Amygdala (tissue), 56 donors: ENCODE data around the gene NSD2.
A peak's percentile ranks its signal among the peaks of the same experiment; 100 is the strongest.

Experiments used
- DNase-seq, 56 donors: peaks; one replicate each; lab custom pipeline; 2025; lab: John Stamatoyannopoulos, UW

Gene NSD2

GRCh38 chr4:1933700-1934099 lies 62.5 kb downstream of the NSD2 start:
- no peak for DNase-seq

- no peak for DNase-seq
These were observed 66.4 kb downstream of the NSD2 start for GRCh38 chr4:1937550-1937949.

GRCh38 chr4:1938027-1938426 lies 66.8 kb downstream of the NSD2 start:
- DNase-seq: no peak

- no peak for DNase-seq
These were observed 68.7 kb downstream of the NSD2 start for GRCh38 chr4:1939664-1940509.

GRCh38 chr4:1940566-1940965 lies 69.4 kb downstream of the NSD2 start:
- no peak for DNase-seq

- no peak for DNase-seq
These were observed 72.7 kb downstream of the NSD2 start for GRCh38 chr4:1943928-1944327.

- DNase-seq: peak in 9 of 56 donors; percentile 13 to 63 (median 27)
These were observed 74.1 kb downstream of the NSD2 start for GRCh38 chr4:1945124-1945895.

GRCh38 chr4:1945912-1946311 lies 74.7 kb downstream of the NSD2 start:
- no peak for DNase-seq

GRCh38 chr4:1948232-1948631 lies 77.0 kb downstream of the NSD2 start:
- no peak for DNase-seq

GRCh38 chr4:1948892-1949436 lies 77.8 kb downstream of the NSD2 start:
- no peak for DNase-seq

GRCh38 chr4:1950369-1950768 lies 79.2 kb downstream of the NSD2 start:
- DNase-seq: no peak

- DNase-seq: no peak
These were observed 81.0 kb downstream of the NSD2 start for GRCh38 chr4:1952058-1952700.

- DNase-seq: no peak
These were observed 81.5 kb downstream of the NSD2 start for GRCh38 chr4:1952719-1953118.

- no peak for DNase-seq
These were observed 82.1 kb downstream of the NSD2 start for GRCh38 chr4:1953335-1953734.

- no peak for DNase-seq
These were observed 85.4 kb downstream of the NSD2 start for GRCh38 chr4:1956631-1957030.

GRCh38 chr4:1958276-1959103 lies 87.3 kb downstream of the NSD2 start:
- DNase-seq: no peak

- DNase-seq: no peak
These were observed 87.9 kb downstream of the NSD2 start for GRCh38 chr4:1959104-1959384.

- DNase-seq: no peak
These were observed 89.1 kb downstream of the NSD2 start for GRCh38 chr4:1960170-1960825.

GRCh38 chr4:1961038-1961437 lies 89.8 kb downstream of the NSD2 start:
- DNase-seq: no peak

- DNase-seq: no peak
These were observed 90.4 kb downstream of the NSD2 start for GRCh38 chr4:1961563-1961962.
